ENCODE results near the gene ENO3.

Gene ENO3

DNA sequence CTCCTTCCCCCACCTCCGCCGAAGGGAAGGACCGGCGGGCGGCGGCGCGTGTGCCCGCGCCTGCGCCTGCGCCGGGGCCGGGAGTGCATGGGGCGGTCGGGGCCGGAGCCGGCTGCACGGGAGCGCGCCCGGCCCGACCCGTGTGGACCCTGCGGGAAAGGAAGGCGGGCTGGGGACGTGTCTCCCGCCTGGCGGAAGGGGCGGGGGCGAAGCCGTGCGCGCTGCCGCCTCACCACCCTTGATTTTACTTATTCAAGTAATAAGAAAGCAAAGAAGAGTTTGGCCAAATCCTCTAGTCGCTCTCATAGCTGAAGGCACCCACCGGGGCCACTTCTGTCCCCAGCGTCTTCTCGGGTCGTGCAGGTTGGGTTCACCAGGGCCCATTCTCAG lies 2.0 kb upstream of the ENO3 start:
- WGBS (ENCODE audit: extremely low coverage, insufficient coverage, low lambda C conversion rate): no CpG with 5 or more reads among the region's 40 CpGs
- H3K23ac ChIP-seq (ENCODE audit: low read length): peak overlapping the region; percentile 94
- peak overlapping the region; percentile 27 for H2AK5ac ChIP-seq (ENCODE audit: low read length)

DNA sequence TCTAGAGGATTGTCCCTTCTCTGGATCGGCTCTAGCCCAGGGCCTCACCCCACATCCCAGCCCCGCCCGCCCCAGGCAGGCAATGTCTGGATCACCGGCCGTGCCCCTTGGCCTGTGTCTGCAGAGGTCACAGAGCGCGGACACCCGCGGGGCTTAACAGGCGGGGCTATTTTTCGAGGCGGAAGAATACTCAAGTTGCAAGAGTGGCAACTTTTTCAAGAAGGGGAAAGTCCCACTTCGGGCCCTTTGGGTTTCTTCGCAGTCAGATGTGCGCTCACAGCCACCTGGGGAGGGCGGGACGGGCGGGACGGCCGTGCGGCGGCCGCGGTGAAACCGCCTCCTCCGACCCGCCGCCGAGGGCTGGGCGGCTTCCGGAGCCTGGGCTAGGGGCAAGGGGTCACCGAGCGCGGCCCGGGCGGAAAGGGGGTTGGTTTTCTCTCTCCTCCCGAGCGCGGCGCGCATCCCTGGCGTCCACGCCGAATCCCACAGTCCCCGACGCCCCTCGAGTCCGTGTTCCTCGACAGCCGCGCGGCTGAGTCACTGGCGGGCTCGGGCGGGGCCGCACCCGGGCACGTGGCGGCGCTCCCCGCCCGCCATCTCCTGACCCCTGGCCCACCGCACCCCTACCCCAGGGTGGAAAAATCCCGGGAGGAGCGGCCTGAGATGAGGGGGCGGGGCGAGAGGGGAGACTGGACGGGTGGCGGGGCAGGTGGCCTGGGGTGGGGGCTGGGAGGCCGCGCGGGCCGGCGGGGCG lies 1.4 kb upstream of the ENO3 start:
- Histone ChIP-seq H3K27ac (ENCODE audit: low read depth, low read length) (peak overlapping the region; percentile 100), H3K79me1 (ENCODE audit: low read length) (peaks cover 8% of the 10 kb centered on the region), H3K4me2 (ENCODE audit: low read length) (peak overlapping the region; percentile 75), H3K4ac (ENCODE audit: low read depth, low read length) (peak overlapping the region; percentile 100), H2BK5ac (ENCODE audit: low read length) (peak overlapping the region; percentile 96), H2BK120ac (ENCODE audit: low read depth, low read length) (peak overlapping the region; percentile 50), H3K56ac (ENCODE audit: low read length) (peak overlapping the region; percentile 94), H3K79me2 (ENCODE audit: control insufficient read depth, insufficient read depth, low read length) (peaks cover 36% of the 10 kb centered on the region), H2AK5ac (ENCODE audit: low read length) (no peak overlapping the region), H3K23ac (ENCODE audit: low read length) (peak overlapping the region; percentile 94), H3K4me3 (ENCODE audit: low read length) (peak overlapping the region; percentile 75), H3K9ac (ENCODE audit: low read length) (peak overlapping the region; percentile 95), H3K36me3 (ENCODE audit: control insufficient read depth, insufficient read depth, low read length) (peaks cover 12% of the 10 kb centered on the region), H4K8ac (ENCODE audit: low read depth, low read length) (peak overlapping the region; percentile 95), H3K4me1 (ENCODE audit: control insufficient read depth, low read depth, low read length) (peaks cover 15% of the 10 kb centered on the region), H4K5ac (ENCODE audit: low read length) (no peak overlapping the region), H3K18ac (ENCODE audit: low read length) (peak overlapping the region; percentile 99), H3K27me3 (ENCODE audit: insufficient read depth, low read length, poor library complexity) (no peaks in the 10 kb centered on the region), H2BK15ac (replicated peaks; ENCODE audit: low read depth) (no peak overlapping the region)
- WGBS (ENCODE audit: extremely low coverage, insufficient coverage, low lambda C conversion rate): no CpG with 5 or more reads among the region's 75 CpGs
- DNase-seq: peak; percentile 90

More for the DNA sequence above, 2.0 kb upstream of the ENO3 start:
- no peak overlapping the region for H2BK15ac ChIP-seq (replicated peaks; ENCODE audit: low read depth)
- peak overlapping the region; percentile 50 for H2BK120ac ChIP-seq (ENCODE audit: low read depth, low read length)
- peak overlapping the region; percentile 75 for H3K4me2 ChIP-seq (ENCODE audit: low read length)
- H3K27ac ChIP-seq (ENCODE audit: low read depth, low read length): peak overlapping the region; percentile 100
- peak overlapping the region; percentile 94 for H3K56ac ChIP-seq (ENCODE audit: low read length)
- peak overlapping the region; percentile 95 for H4K8ac ChIP-seq (ENCODE audit: low read depth, low read length)
- H3K18ac ChIP-seq (ENCODE audit: low read length): peak overlapping the region; percentile 99
- H3K4me3 ChIP-seq (ENCODE audit: low read length): peak overlapping the region; percentile 75
- no peak overlapping the region for H4K5ac ChIP-seq (ENCODE audit: low read length)
- peak overlapping the region; percentile 95 for H3K9ac ChIP-seq (ENCODE audit: low read length)
- peaks cover 38% of the 10 kb centered on the region for H3K79me2 ChIP-seq (ENCODE audit: control insufficient read depth, insufficient read depth, low read length)
- peak overlapping the region; percentile 96 for H2BK5ac ChIP-seq (ENCODE audit: low read length)
- H3K36me3 ChIP-seq (ENCODE audit: control insufficient read depth, insufficient read depth, low read length): peaks cover 15% of the 10 kb centered on the region
- peak; percentile 94 for DNase-seq
- H3K4ac ChIP-seq (ENCODE audit: low read depth, low read length): peak overlapping the region; percentile 100
- peaks cover 11% of the 10 kb centered on the region for H3K79me1 ChIP-seq (ENCODE audit: low read length)
- peaks cover 15% of the 10 kb centered on the region for H3K4me1 ChIP-seq (ENCODE audit: control insufficient read depth, low read depth, low read length)
- no peaks in the 10 kb centered on the region for H3K27me3 ChIP-seq (ENCODE audit: insufficient read depth, low read length, poor library complexity)

DNA sequence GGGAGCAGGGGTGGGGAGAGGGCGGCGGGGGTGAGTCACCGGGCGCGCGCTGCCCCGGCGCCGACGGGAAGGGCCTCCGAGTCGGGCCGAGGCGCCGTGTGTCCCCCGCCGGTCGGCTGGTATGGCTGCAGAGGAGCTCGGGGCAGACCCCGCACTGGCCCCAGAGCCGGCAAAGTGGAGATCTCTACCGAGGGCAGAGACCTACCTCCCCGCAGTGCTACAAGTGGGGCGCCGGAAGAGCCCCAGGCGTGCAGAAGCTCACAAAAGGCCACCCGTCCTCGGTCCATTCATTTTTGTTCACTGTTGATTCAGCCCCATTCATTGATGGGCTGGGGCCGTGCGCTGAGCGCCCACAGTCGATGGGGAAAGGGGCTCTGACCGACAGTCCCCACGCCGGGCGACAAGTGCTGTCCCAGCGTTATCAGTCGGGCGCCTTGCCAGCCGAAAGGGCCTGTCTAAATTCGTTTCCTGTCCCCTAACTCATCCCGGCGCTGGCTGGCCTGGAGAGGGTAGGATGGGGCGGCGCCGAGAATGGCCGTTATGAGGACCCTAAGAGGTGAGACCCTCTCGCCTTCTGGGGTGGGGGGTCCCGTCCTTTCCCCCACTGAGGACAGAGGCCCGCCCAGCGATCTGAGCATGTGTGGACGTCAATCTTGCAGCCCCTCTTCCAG lies 709 bp upstream of the ENO3 start:
- H2BK15ac ChIP-seq (replicated peaks; ENCODE audit: low read depth): no peak overlapping the region
- peak overlapping the region; percentile 99 for H3K4ac ChIP-seq (ENCODE audit: low read depth, low read length)
- H3K27ac ChIP-seq (ENCODE audit: low read depth, low read length): peak overlapping the region; percentile 99
- H3K4me2 ChIP-seq (ENCODE audit: low read length): peak overlapping the region; percentile 95
- DNase-seq: peak; percentile 71
- peak overlapping the region; percentile 98 for H3K56ac ChIP-seq (ENCODE audit: low read length)
- no CpG with 5 or more reads among the region's 52 CpGs for WGBS (ENCODE audit: extremely low coverage, insufficient coverage, low lambda C conversion rate)
- no peaks in the 10 kb centered on the region for H3K27me3 ChIP-seq (ENCODE audit: insufficient read depth, low read length, poor library complexity)
- H3K79me2 ChIP-seq (ENCODE audit: control insufficient read depth, insufficient read depth, low read length): peaks cover 30% of the 10 kb centered on the region
- peak overlapping the region; percentile 62 for H2BK120ac ChIP-seq (ENCODE audit: low read depth, low read length)
- peaks cover 6% of the 10 kb centered on the region for H3K79me1 ChIP-seq (ENCODE audit: low read length)
- peak overlapping the region; percentile 97 for H3K9ac ChIP-seq (ENCODE audit: low read length)
- peaks cover 15% of the 10 kb centered on the region for H3K4me1 ChIP-seq (ENCODE audit: control insufficient read depth, low read depth, low read length)
- H4K5ac ChIP-seq (ENCODE audit: low read length): no peak overlapping the region
- peak overlapping the region; percentile 77 for H4K8ac ChIP-seq (ENCODE audit: low read depth, low read length)
- H2BK5ac ChIP-seq (ENCODE audit: low read length): peak overlapping the region; percentile 96
- peak overlapping the region; percentile 99 for H3K18ac ChIP-seq (ENCODE audit: low read length)
- peak overlapping the region; percentile 82 for H2AK5ac ChIP-seq (ENCODE audit: low read length)
- peak overlapping the region; percentile 72 for H3K4me3 ChIP-seq (ENCODE audit: low read length)
- peaks cover 11% of the 10 kb centered on the region for H3K36me3 ChIP-seq (ENCODE audit: control insufficient read depth, insufficient read depth, low read length)
- peak overlapping the region; percentile 94 for H3K23ac ChIP-seq (ENCODE audit: low read length)

DNA sequence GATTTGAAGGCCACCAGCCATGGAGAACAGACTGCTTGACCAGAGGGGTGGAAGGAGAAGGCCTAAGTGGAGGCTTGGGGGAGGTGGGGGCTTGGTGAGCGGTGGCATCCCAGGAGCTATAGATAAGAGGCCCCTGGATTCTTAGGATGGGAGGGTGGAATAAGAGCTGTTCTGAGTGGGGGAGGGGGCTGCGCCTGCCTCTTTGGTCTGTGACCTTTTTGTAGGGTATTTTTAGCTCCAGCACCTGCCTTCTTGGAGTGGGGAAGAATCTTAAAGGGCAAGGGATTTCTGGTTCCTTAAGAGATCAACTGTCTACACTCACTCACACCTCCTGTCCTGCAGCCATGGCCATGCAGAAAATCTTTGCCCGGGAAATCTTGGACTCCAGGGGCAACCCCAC lies 567 bp downstream of the ENO3 start:
- Histone ChIP-seq H3K18ac (ENCODE audit: low read length) (peak overlapping the region; percentile 65), H4K8ac (ENCODE audit: low read depth, low read length) (no peak overlapping the region), H4K5ac (ENCODE audit: low read length) (no peak overlapping the region), H3K4me2 (ENCODE audit: low read length) (peak overlapping the region; percentile 95), H2BK5ac (ENCODE audit: low read length) (peak overlapping the region; percentile 56), H3K36me3 (ENCODE audit: control insufficient read depth, insufficient read depth, low read length) (peaks cover 4% of the 10 kb centered on the region), H3K4me1 (ENCODE audit: control insufficient read depth, low read depth, low read length) (peaks cover 11% of the 10 kb centered on the region), H3K79me1 (ENCODE audit: low read length) (peaks cover 2% of the 10 kb centered on the region), H3K4ac (ENCODE audit: low read depth, low read length) (peak overlapping the region; percentile 71), H3K4me3 (ENCODE audit: low read length) (no peak overlapping the region), H3K79me2 (ENCODE audit: control insufficient read depth, insufficient read depth, low read length) (peaks cover 17% of the 10 kb centered on the region), H2BK120ac (ENCODE audit: low read depth, low read length) (peak overlapping the region; percentile 18), H3K9ac (ENCODE audit: low read length) (peak overlapping the region; percentile 97), H3K27ac (ENCODE audit: low read depth, low read length) (peak overlapping the region; percentile 99), H2BK15ac (replicated peaks; ENCODE audit: low read depth) (peak overlapping the region; percentile 20), H3K27me3 (ENCODE audit: insufficient read depth, low read length, poor library complexity) (no peaks in the 10 kb centered on the region), H3K23ac (ENCODE audit: low read length) (no peak overlapping the region), H3K56ac (ENCODE audit: low read length) (peak overlapping the region; percentile 98), H2AK5ac (ENCODE audit: low read length) (peak overlapping the region; percentile 78)
- no CpG with 5 or more reads among the region's 3 CpGs for WGBS (ENCODE audit: extremely low coverage, insufficient coverage, low lambda C conversion rate)
- DNase-seq: peak; percentile 54

- H3K36me3 ChIP-seq (ENCODE audit: control insufficient read depth, insufficient read depth, low read length): no peaks in the 10 kb centered on the region
- no peak overlapping the region for H3K23ac ChIP-seq (ENCODE audit: low read length)
- no peak overlapping the region for H3K18ac ChIP-seq (ENCODE audit: low read length)
- H3K27ac ChIP-seq (ENCODE audit: low read depth, low read length): no peak overlapping the region
- H3K4me3 ChIP-seq (ENCODE audit: low read length): no peak overlapping the region
- no peak overlapping the region for H3K9ac ChIP-seq (ENCODE audit: low read length)
- no peak overlapping the region for H4K8ac ChIP-seq (ENCODE audit: low read depth, low read length)
- H3K4me2 ChIP-seq (ENCODE audit: low read length): no peak overlapping the region
- no peaks in the 10 kb centered on the region for H3K27me3 ChIP-seq (ENCODE audit: insufficient read depth, low read length, poor library complexity)
- H3K79me1 ChIP-seq (ENCODE audit: low read length): peaks cover 2% of the 10 kb centered on the region
- WGBS (ENCODE audit: extremely low coverage, insufficient coverage, low lambda C conversion rate): no CpG with 5 or more reads among the region's 14 CpGs
- peaks cover 11% of the 10 kb centered on the region for H3K4me1 ChIP-seq (ENCODE audit: control insufficient read depth, low read depth, low read length)
- H3K4ac ChIP-seq (ENCODE audit: low read depth, low read length): no peak overlapping the region
- no peaks in the 10 kb centered on the region for H3K79me2 ChIP-seq (ENCODE audit: control insufficient read depth, insufficient read depth, low read length)
- H2BK120ac ChIP-seq (ENCODE audit: low read depth, low read length): no peak overlapping the region
- no peak overlapping the region for H2BK5ac ChIP-seq (ENCODE audit: low read length)
- no peak for DNase-seq
- H4K5ac ChIP-seq (ENCODE audit: low read length): no peak overlapping the region
- no peak overlapping the region for H3K56ac ChIP-seq (ENCODE audit: low read length)
- no peak overlapping the region for H2BK15ac ChIP-seq (replicated peaks; ENCODE audit: low read depth)
- H2AK5ac ChIP-seq (ENCODE audit: low read length): no peak overlapping the region
Observed at GRCh38 chr17:4953451-4953961, 2.6 kb downstream of the ENO3 start.

Measured in mesendoderm (in vitro differentiated cells).